ENCODE results near the gene LRP1B.

DNA sequence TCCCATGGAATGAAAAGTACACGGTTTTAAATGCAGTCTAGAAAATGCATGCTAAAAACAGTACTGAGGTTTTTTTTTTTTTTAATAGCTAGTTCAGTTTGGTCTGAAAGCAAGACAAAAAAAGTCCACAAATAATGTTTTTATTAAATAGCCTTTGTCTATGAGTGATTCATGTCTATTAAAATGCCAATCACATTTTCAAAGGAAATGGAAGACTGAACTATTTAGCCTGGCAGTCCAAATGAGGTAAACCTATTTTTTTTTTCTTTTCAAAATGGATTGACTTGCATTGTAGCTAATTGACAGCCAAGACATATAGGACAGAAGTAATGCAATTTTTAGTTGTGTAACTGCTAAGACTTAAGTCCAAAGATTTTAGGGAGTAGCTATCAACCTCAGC, 90.3 kb downstream of the LRP1B start:
- TF ChIP-seq YY1 (IDR thresholded peaks at IDR 0.05; ENCODE audit: insufficient read depth, insufficient read length) (no peak), SUZ12 (IDR thresholded peaks at IDR 0.05; ENCODE audit: extremely low read depth, insufficient read depth, insufficient read length) (no peak)

All from NT2/D1 (cell line).